Psoas muscle (tissue), 8 donors: ENCODE data around the gene CD59. TPM values are rescaled to one million over a fixed set of nuclear protein-coding genes. Genes with fewer than 3 reads are reported as not detected.

ENCODE experiments used
- ATAC-seq, 4 donors: fragments of 200-7000 bp; cut with Tn5 transposase; one replicate each; pipeline ENCODE4 v1.9.1; 2020; ENCODE audit warnings: moderate library complexity in 3 of 4, mild to moderate bottlenecking in 2 of 4
- DNase-seq, 2 donors: peaks; one replicate each; pipeline ENCODE4 v3.0.0-alpha.2; 2020
- H3K27ac ChIP-seq: fragments of 200-600 bp; one replicate; pipeline ENCODE4 v1.8.0; 2022
- H3K27me3 ChIP-seq, 3 donors: fragments of 200-600 bp in 1 of 3; one replicate each; pipeline versions ENCODE4 v1.6.1 to v1.8.0; 2013 to 2022; ENCODE audit warnings: low read length in 2 of 3, mild to moderate bottlenecking in 2 of 3, moderate library complexity in 1 of 3; ENCODE audit not compliant: insufficient read depth in 3 of 3
- H3K36me3 ChIP-seq, 2 donors: fragments of 200-600 bp in 1 of 2; one replicate each; pipeline versions ENCODE4 v1.6.1 to v1.8.0; 2013 to 2022; ENCODE audit warnings: low read depth in 1 of 2, mild to moderate bottlenecking in 1 of 2, moderate library complexity in 1 of 2; ENCODE audit not compliant: insufficient read depth in 1 of 2
- H3K4me1 ChIP-seq: fragments of 200-600 bp; one replicate; pipeline ENCODE4 v1.8.0; 2022
- H3K4me3 ChIP-seq: fragments of 200-600 bp; one replicate; pipeline ENCODE4 v1.8.0; 2022; ENCODE audit warnings: mild to moderate bottlenecking
- H3K9me3 ChIP-seq: fragments of 200-600 bp; one replicate; pipeline ENCODE4 v1.8.0; 2022
- CTCF ChIP-seq: fragments of 200-600 bp; IDR thresholded peaks from one replicate; pipeline ENCODE4 v1.8.0; 2022; ENCODE audit warnings: antibody characterized with exemption
- WGBS, 3 donors: extraction: QIAGEN DNeasy Blood & Tissue Kit; methylation state at CpG; one replicate each; pipeline versions ENCODE4 v1.1.6 to v1.1.7; 2013; 5-methylcytosine and 5-hydroxymethylcytosine counted together
- intact Hi-C, 2 donors: fragments of 100-400 bp; cut with DNase I; formaldehyde crosslinking; loops; one replicate each; pipeline versions ENCODE4 v1.11.0 to v1.14.2; 2022
- polyA plus RNA-seq, 3 donors: library from polyadenylated mRNA; stranded (reverse); fragments of 200-250 nt; gene quantifications; one replicate each; pipeline ENCODE4 v1.2.3, GENCODE V29; 2013
- total RNA-seq, 4 donors: library from RNA; stranded (reverse); fragmentation: NEBNext Ultra II Directional in 2 of 4; extraction: Animal tissue kit (Norgen Biotek cat#: 25700) in 2 of 4; gene quantifications; one replicate each; pipeline versions ENCODE4 v1.2.1 to v1.2.4, GENCODE V29; 2021 to 2023
- donor health status: healthy with polysubstance abuse.
- donor health status: DM: no; HTN: no; CAD: no; lungs with moderate emphysema.
- donor health status: Bipolar disorder and iron deficiency.
- donor health status: healthy.
- donor health status: DM: yes; HTN: yes; CAD: no.
- donor health status: DM: no; HTN: no; CAD: no.
- donor health status: DM: no; HTN: no; CAD: no.
- donor health status: DM: yes; HTN: yes; CAD: no.

The CD59 gene
- total and polyA plus RNA-seq, 7 donors: 423 to 930 (median 574) TPM

- TF ChIP-seq CTCF: no peak
- DNase-seq (no peak), ATAC-seq (no peak)
- H3K27me3 ChIP-seq: no peaks in the 10 kb centered on the region
- peak overlapping the region; percentile 72 for H3K27ac ChIP-seq
- intact Hi-C loops: loop anchor here (2.0 to 5.0 kb wide), 3 partner anchors 147 to 327 kb away; no protein-coding TSS in a partner anchor
- no peak overlapping the region for H3K4me3 ChIP-seq
- no peaks in the 10 kb centered on the region for H3K36me3 ChIP-seq
- peaks cover 14% of the 10 kb centered on the region for H3K4me1 ChIP-seq
- H3K9me3 ChIP-seq: no peaks in the 10 kb centered on the region
- WGBS, 3 donors: 85 to 91% (median 86%) methylated on average over 8 of the region's 8 CpGs
Observed at GRCh38 chr11:33689501-33689900, 46.7 kb downstream of the CD59 start.

- Histone ChIP-seq H3K4me1 (peaks cover 11% of the 10 kb centered on the region), H3K9me3 (no peaks in the 10 kb centered on the region), H3K27ac (peak overlapping the region; percentile 72), H3K36me3 (no peaks in the 10 kb centered on the region), H3K4me3 (no peak overlapping the region), H3K27me3 (no peaks in the 10 kb centered on the region)
- 82 to 92% (median 87%) methylated on average over 4 of the region's 4 CpGs for WGBS, 3 donors
- DNase-seq: no peak
- no peak for TF ChIP-seq CTCF
- intact Hi-C loops: loop anchor here (2.0 to 5.0 kb wide), 3 partner anchors 146 to 327 kb away; no protein-coding TSS in a partner anchor
- ATAC-seq: no peak
Observed at GRCh38 chr11:33689085-33689484, 47.1 kb downstream of the CD59 start.

- no peak overlapping the region for H3K4me3 ChIP-seq
- ATAC-seq (no peak), DNase-seq (no peak)
- intact Hi-C loops: loop anchor here (1.0 to 5.0 kb wide), 5 partner anchors 145 to 522 kb away; no protein-coding TSS in a partner anchor
- no peaks in the 10 kb centered on the region for H3K9me3 ChIP-seq
- peak; percentile 68 for TF ChIP-seq CTCF
- H3K27me3 ChIP-seq: no peaks in the 10 kb centered on the region
- WGBS, 3 donors: 52 to 63% (median 56%) methylated on average over 2 of the region's 2 CpGs
- peaks cover 10% of the 10 kb centered on the region for H3K4me1 ChIP-seq
- no peak overlapping the region for H3K27ac ChIP-seq
- peaks cover 0 to 3% of the 10 kb centered on the region in 2 donors for H3K36me3 ChIP-seq
Observed at GRCh38 chr11:33687733-33688479, 48.3 kb downstream of the CD59 start.

- no peaks in the 10 kb centered on the region for H3K4me1 ChIP-seq
- no peak overlapping the region for H3K4me3 ChIP-seq
- DNase-seq (no peak), ATAC-seq (no peak)
- peaks cover 0 to 3% of the 10 kb centered on the region in 2 donors for H3K36me3 ChIP-seq
- no peak overlapping the region for H3K27ac ChIP-seq
- H3K27me3 ChIP-seq: no peaks in the 10 kb centered on the region
- no peaks in the 10 kb centered on the region for H3K9me3 ChIP-seq
- WGBS, 3 donors: 71 to 81% (median 71%) methylated on average over 3 of the region's 3 CpGs
- no peak for TF ChIP-seq CTCF
- intact Hi-C loops: loop anchor here in 1 of 2 donors (5.0 kb wide), 2 partner anchors 143 to 323 kb away; no protein-coding TSS in a partner anchor
Observed at GRCh38 chr11:33685082-33685481, 51.1 kb downstream of the CD59 start.
